NCI-H1092 treated with DMSO at 0.1 percent for 48 hours (cell line): Measurements from ENCODE around the gene POFUT1.
A peak's percentile ranks its signal among the peaks of the same experiment; 100 is the strongest.
"Not testable (repeated sequence)": the region's sequence is repeated elsewhere in the genome, so short reads cannot be mapped to it uniquely, and the experiment has no call there.

ENCODE experiments used
- DNase-seq: peaks from one replicate; lab custom pipeline; 2025; lab: John Stamatoyannopoulos, UW

Gene POFUT1

DNA sequence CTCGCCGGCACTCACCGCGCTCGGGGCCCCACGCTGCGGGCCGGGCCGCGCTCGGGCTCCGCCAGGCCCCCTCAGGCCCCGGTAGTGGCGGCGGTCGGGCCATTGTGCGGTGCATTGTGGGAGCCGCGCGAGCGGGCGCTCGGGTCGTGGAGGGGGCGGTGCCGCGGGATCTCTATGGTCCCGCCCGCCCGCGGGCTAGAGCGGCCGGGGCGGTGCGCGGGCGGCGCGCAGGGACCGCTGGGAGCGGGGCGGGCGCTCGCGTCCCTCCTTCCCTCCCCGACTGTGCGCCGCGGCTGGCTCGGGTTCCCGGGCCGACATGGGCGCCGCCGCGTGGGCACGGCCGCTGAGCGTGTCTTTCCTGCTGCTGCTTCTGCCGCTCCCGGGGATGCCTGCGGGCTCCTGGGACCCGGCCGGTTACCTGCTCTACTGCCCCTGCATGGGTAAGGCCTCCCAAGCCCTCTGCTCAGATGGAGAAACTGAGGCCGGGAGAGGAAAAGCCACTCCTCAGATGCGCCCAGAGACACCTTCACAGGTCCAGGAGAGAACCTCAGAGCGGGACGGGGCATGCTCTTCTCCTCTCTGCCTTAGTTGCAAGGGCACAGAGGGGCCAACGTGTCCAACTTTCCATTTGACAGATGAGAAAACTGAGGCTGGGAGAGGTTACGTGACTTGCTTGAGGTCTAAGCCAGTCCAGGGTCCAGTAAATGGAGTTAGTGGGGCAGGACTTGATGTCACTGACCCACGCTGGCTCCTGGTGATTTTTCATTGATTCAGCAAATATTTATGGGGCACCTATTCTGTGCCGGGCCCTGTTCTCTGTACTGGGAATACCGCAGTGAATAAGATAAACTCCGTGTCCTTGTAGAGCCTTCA lies at the start of gene POFUT1, which contains the start of gene PLAGL2:
Gene POFUT1 (plus strand): TSS at position 255 of the 873 bp plus-strand sequence. CDS start 62 bp downstream, at position 317.
Gene PLAGL2 (minus strand): TSS at position 118 of the 873 bp plus-strand sequence. CDS start 5,565 bp downstream, outside the sequence.
- peak; percentile 78 for DNase-seq

DNA sequence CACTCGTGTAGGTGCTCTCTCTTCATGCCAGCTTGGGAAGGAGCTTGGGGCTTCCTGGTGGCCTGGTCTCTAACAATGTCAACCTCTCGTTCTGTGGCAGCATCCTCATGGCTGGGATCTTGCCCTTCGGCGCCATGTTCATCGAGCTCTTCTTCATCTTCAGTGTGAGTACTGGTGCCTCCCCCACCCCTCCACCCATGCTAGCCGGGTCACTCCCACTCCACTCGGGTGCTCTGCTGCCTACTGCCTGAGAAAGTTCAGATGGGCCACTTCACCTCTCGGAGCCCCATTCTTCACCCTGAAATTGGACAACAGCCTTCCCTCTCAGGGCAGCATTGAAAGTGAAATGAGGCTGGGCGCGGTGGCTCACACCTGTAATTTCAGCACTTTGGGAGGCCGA lies 49.3 kb upstream of the POFUT1 start:
- DNase-seq, result no peak

DNA sequence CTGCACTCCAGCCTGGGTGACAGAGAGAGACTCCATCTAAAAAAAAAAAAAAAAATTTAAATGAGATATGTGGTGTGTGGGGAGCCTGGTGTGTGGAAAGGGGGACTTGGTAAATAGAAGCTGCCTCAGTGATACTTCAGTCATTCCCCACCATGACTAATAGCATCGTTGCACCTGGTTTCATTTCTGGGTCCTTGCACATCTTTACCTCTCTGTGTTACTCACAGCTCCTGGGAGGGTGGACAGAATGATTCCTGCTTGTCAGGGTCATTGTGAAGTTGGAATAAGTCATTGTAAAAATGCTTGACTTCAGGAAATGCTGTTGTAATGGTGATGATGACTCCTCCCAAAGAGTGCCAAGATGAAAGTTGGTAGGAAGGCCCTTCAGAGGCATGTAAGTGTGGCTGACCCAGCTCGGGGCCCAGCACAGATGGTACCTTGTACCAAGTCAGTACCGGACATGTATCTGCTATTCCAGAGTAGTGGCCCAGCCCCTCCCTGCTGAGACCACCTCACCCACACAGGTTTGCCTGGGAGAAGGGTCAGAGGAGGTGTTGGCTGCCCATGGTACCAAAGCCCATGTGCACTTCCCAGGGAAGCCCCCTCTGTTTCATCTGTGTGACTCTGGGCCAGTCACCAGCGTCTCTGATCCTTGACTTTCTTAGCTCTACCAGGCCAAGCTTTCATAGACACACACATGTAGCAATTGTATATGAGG lies 48.6 kb upstream of the POFUT1 start:
- no peak for DNase-seq

DNA sequence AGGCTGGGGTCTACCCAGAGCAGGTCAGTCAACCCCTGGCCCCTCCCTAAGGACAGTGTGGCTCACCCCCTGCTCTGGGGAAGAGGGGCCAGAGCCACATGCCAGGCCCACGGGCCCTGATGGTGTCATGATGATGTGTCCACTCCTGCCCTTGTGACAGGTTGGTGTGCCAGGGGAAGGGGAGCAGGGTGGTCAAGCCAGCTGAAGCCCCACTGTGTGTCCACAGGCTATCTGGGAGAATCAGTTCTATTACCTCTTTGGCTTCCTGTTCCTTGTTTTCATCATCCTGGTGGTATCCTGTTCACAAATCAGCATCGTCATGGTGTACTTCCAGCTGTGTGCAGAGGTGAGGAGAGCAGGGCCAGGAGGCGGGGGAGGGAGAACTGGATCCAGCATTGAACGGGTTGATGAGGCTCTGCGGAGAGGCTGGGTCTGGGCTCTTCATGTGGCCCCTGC lies 47.9 kb upstream of the POFUT1 start:
- no peak for DNase-seq

DNA sequence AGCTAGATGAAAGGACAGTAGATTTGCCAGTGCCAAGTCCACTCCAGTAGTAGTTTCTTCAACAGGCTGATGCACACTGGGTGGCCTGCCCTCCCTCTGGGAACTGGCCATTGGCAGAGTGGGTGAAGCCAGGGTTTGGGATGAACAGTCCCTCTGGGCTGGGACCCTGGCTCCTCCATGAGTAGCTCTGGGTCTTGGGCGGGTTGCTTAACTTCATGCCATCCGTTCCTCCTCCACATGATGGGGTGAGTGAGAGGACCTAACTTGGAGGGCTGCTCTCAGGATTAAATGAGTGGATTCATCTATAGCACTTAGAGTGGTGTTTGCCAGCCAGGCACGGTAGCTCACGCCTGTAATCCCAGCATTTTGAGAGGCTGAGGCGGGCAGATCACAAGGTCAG lies 47.3 kb upstream of the POFUT1 start:
- no peak for DNase-seq

DNA sequence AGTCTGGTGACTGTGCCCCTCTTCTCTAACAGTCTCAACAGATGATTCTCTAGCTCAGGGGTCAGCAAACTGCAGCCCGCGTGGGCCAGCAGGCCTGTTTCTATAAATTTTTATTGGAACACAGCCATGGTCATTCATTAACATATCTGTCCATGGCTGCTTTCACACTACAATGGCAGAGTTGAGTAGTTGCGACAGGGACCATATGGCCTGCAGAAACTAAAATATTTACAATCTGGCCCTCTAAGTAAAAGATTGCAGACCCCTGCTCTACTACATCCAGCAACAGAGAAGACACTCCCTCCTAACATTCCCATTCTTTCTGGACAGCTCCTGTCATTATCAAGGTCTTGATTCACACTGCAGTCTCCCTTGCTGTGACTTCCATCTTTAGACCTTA lies 45.3 kb upstream of the POFUT1 start:
- no peak for DNase-seq

DNA sequence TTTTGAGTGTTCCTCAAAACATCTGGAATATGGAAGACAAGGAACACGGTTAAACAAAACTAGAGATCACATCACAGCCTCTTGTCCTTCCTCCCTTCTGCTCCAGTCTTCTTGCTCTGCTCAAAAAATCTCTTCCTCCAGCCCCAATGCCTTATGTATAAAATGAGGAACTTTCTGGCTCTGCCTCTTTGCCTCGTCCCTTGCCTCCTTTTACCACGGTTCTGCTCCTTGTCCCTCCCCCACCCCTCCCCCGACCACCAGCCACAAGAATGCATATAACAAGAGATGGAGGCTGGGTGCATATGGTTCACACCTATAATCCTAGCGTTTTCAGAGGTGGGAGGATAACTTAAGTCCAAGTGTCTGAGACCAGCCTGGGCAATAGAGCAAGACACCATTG lies 43.7 kb upstream of the POFUT1 start:
- DNase-seq, result no peak

DNA sequence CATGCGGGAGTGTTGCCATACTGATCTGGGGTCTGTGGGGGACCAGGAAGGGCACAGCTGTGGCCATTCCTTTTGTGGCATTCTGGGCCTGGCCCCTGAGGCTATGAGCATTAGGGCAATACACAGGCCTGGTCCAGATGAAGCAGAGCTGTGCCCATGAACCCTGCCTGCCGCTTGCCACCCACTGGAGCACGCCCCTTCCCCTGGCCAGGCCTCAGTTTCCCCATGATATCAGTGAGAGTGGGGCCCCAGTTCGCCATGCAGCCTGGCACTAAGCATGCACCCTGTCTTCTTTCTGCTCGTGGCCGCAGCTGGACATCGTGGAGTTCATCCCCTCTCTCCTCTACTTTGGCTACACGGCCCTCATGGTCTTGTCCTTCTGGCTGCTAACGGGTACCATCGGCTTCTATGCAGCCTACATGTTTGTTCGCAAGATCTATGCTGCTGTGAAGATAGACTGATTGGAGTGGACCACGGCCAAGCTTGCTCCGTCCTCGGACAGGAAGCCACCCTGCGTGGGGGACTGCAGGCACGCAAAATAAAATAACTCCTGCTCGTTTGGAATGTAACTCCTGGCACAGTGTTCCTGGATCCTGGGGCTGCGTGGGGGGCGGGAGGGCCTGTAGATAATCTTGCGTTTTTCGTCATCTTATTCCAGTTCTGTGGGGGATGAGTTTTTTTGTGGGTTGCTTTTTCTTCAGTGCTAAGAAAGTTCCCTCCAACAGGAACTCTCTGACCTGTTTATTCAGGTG lies 42.5 kb upstream of the POFUT1 start:
- DNase-seq, result no peak

DNA sequence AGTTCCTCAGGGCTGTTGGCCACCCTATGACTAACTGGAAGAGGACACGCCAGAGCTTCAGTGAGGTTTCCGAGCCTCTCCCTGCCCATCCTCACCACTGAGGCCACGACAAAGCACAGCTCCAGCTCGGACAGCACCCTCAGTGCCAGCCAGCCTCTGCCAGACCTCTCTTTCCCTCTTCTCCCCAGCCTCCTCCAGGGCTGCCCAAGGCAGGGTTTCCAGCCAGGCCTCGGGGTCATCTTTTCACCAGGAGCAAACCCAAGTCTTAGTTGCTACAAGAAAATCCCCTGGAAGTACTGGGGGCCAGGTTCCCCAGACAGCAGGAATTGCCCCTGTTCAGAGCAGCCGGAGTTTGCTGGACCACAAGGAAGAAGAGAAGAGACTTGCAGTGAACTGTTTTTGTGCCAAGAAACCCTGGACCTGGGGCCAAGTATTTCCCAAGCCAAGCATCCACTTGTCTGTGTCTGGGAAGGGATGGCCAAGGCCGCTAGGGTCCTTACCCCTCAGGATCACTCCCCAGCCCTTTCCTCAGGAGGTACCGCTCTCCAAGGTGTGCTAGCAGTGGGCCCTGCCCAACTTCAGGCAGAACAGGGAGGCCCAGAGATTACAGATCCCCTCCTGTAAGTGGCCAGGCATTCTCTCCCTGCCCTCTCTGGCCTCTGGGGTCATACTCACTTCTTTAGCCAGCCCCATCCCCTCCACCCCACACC lies 41.7 kb upstream of the POFUT1 start:
- no peak for DNase-seq

DNA sequence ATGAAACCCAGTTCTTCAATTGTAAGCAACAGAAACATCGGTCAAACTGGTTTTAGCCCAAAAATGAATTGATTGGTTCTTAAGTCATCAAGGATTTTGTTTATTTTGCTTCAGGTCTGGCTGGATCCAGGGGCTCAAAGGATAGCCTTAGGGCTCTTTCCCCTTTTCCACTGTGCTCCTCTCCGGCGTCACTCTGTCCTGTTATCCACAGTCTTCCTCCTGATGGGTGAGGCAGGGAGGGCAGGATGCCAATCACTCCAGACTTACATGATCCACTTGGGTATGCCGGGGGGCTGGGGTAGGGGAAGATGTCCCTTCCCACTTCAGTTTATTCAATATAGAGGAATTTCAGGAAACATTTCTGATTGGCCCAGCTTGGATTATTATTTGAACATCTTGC lies 40.1 kb upstream of the POFUT1 start:
- no peak for DNase-seq

DNA sequence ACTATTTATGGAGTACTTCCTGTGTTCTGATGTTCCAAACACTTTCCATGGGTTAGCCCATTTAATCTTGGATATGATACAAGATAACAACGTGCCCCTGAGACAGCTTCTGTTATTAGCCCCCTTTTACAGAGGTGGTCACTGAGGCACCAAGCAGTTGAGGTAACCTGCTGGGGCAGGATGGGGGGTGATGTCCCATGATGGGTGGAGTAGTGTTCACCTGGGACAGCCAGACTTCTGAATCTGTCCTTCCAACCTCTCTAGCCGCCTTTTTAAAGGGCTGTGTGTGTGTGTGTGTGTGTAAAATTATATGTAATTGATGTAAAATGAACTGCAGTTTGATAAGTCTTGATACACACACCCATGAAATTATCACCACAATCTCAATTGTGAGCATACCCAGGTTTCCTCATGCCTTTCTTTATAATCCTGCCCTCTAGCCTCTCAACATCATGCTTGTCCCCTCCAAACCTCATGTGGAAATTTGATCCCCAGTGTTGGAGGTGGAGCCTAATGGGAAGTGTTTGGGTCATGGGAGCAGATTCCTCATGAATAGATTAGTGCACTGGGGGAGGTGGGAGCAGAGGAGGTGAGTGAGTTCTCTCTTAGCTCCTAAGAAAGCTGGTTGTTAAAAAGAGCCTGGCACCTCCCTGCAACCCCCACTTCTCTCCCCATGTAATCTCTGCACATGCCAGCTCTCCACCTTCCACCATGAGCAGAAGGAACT lies 39.3 kb upstream of the POFUT1 start:
- no peak for DNase-seq

DNA sequence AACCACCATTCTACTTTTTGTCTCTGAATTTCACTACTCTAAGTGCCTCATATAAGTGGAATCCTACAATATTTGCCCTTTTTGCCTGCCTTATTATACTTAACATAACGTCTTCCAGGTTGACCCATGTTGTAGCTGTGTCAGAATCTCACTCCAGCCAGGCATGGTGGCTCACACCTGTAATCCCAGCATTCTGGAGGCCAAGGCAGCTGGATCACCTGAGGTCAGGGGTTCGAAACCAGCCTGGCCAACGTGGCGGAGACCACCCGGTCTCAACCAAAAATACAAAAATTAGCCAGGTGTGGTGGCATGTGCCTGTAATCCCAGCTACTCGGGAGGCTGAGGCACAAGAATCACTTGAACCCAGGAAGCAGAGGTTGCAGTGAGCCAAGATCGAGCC lies 30.0 kb upstream of the POFUT1 start:
- not testable (repeated sequence) for DNase-seq

DNA sequence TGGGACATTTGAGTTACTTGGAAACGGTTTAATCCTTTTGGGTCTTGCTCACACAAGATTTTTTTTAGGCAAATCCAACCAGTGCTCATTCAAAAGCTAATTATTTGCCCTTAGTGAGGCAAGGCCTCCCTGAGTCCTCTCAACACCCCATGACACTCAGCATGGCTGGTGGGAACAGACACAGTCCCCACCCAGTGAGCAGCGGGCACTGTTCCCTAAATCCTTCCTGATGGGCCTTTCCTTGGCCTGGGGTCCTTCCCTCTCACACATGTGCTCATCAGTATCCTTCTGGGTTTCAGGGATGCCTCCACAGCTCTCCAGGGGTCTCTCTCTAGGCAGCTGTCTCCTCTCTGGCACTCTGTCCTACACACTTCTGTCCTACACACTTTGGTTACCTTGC lies 28.2 kb upstream of the POFUT1 start:
- no peak for DNase-seq

DNA sequence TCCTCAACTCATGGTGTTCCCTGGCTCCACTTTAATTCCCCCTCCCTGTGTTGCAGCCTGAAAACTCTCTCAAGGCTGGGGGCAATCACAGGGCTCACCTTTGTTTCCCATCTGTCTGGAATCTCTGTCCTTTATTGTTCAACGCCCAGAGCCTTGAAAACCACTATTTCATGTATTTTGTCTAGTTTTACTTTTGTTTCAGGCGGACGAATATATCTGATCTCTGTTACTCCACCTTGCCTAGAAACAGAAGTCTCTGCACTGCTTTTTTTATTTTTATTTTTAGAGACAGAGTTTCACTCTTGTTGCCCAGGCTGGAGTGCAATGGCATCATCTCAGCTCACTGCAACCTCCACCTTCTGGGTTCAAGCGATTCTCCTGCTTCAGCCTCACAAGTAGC lies 27.7 kb upstream of the POFUT1 start:
- DNase-seq, result no peak

DNA sequence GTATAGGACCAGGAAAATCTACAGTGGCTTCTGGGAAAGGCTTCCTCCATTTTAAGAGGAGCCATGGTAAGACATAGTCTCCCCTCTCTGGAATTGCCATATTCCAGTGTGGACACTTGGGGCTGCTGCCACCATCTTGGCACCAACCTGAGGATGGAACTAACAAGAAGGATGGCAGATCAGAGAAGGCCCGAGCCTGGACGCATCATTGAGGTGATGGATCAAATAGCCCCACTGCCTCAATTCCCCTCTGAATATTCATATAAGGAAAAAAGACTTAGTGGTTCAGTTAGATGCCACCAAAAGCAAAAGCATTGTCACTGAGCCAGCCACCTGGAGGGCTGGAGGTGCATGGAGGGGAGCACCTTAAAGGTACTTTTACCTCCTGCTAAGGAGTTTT lies 26.1 kb upstream of the POFUT1 start:
- DNase-seq, result no peak

DNA sequence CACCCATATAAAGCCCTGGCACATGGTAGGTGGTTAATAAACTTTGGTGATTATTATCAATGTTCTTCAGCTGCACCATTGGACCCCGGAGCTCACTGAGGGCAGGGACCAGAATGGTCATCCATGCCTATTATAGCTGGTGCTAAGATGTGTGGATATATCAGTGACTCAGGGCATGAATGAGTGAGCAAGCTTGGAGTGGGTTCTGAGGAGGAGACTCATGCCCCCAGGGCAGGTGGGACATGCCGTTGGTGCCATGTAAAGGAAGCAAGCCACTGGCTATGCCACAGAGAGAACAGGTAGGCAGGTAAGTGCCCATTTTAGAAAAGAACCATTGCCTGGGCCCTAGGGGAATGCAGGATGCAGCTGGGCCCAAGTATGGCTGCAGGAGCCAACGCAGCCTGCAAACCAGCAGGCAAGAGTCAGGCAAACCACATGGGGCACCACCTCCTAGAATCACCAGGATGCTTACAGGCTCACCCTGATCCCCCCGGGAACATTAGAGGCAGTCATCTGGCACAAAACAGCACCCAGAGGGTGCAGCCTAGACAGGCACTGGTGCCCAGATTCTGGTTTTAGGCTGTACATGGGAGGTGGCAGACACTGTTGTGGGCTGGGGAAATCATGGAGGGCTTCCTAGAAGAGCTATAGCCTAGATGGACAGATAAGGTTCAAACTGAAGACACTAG lies 23.6 kb upstream of the POFUT1 start:
- no peak for DNase-seq

DNA sequence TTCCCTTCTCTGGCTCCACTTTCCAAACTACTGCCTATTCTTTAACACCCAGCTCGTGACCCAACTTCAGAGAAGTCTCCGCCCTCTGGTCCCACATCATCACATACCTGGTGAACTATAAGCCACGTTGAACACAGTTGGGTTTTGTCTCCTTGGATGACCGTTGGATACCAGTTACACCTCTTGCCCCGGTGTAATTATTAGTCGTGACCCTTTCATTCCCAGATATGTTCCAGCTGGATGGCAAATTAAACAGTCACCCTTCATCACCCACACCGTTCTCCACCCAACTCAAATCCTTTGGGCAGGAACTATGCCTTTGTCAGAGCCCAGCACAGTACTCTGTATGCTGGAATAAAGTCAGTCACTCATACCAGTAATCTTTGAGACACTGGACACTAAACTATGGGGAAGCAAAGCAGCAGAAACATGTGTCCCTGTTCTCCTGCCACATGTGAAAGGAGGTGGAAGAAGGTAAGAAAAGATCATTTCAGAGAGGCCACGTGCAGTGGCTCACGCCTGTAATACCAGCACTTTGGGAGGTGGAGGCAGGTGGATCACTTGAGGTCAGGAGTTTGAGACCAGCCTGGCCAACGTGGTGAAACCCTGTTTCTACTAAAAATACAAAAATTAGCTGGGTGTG lies 22.6 kb upstream of the POFUT1 start:
- DNase-seq, result no peak

DNA sequence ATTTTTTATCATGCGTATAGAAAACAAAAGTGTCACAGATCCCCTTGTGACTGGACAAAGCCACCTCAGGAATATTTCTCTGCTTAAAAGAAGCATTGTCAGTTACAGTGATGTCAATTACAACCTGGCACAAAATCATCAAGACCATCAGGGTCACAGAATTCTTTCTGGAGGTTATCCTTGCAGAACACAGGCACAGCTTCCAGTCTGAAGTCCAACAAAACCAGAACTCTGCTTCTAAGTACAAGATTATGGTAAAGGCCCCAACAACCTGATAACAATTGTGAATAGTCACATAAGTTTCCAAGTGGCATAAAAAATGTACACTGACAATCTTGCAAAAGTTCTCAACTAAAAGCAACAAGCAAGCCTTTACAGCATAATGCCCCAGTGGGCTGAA lies 21.2 kb upstream of the POFUT1 start:
- DNase-seq, result no peak

DNA sequence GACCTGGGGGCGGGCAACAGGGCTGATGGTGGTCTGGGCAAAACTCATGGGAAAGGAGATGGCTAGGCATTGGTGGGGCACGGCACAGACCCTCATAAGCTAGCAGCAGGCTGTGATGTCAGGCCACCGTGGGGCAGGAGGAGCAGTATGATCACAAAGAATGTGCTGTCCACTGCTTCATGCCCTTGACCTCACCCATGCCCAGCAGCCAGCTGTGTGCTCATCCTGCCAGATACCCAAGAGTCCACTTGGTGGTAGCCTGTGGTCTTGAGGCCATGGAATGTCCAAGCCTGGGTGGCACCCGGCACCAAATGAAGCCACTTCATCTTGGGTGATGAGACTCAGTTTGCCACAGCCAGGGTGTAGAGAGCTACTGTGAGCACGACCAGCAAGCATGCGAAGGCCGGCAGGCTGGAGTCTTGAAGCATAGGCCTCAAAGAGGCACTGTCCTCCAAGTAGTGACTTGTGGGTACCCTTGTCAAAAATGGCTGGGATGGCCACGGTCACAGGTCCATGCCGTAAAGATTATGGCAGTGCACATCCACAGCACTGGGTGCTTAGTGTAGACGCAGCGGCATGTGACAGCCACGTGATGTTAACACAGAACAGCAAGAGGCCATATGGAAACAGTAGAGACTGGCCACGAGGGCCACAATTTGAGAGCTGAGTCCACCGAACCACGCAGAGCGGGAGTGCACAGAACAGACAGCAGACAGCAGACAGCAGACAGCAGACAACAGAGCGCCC lies 19.1 kb upstream of the POFUT1 start:
- DNase-seq, result no peak

DNA sequence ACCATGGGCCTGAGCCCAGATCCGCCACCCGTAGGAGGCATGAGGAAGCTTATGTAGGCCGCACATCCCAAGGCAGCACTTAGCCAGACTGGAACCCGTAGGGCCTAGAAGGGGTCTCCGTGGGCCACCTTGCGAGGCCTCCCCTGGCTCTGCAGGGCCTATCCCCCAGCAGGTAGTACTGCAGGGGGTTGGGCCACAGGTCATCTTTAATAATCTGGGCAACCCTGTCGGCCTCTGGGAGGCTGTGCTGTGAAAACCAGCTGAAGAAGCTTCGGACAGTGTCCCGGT lies 18.6 kb upstream of the POFUT1 start:
- no peak for DNase-seq
